Fibroblast of pulmonary artery (primary cell): ENCODE data around the gene ARSB.

ENCODE experiments used
- DNase-seq: peaks from one replicate; pipeline ENCODE4 v3.0.0-alpha.2; 2010; ENCODE audit warnings: low read depth
- H3K4me3 ChIP-seq: replicated peaks from 2 replicates; pipeline ENCODE4 v1.5.1; 2011; ENCODE audit warnings: low read depth, mild to moderate bottlenecking, control low read depth, low read length, moderate library complexity
- CTCF ChIP-seq: IDR thresholded peaks from 2 replicates; pipeline ENCODE4 v1.5.1; 2011; ENCODE audit warnings: mild to moderate bottlenecking, control low read depth, low read length, inconsistent platforms; ENCODE audit errors: missing control alignments

ARSB gene

GRCh38 chr5:78997090-78997489 is 12.0 kb upstream of the ARSB start:
- TF ChIP-seq CTCF: no peak
- H3K4me3 ChIP-seq: no peak overlapping the region
- DNase-seq: no peak

GRCh38 chr5:78995521-78996007 is 10.5 kb upstream of the ARSB start:
- TF ChIP-seq CTCF: no peak
- no peak overlapping the region for H3K4me3 ChIP-seq
- no peak for DNase-seq

GRCh38 chr5:78993165-78993564 is 8.1 kb upstream of the ARSB start:
- no peak overlapping the region for H3K4me3 ChIP-seq
- no peak for DNase-seq
- no peak for TF ChIP-seq CTCF

GRCh38 chr5:78992146-78992545 is 7.0 kb upstream of the ARSB start:
- no peak for TF ChIP-seq CTCF
- DNase-seq: no peak
- H3K4me3 ChIP-seq: no peak overlapping the region

- no peak for DNase-seq
- no peak overlapping the region for H3K4me3 ChIP-seq
- no peak for TF ChIP-seq CTCF
These were observed 4.0 kb upstream of the ARSB start for GRCh38 chr5:78989080-78989479.

GRCh38 chr5:78985725-78986223 is 664 bp upstream of the ARSB start:
- TF ChIP-seq CTCF: no peak
- peak overlapping the region; percentile 69 for H3K4me3 ChIP-seq
- DNase-seq: peak; percentile 44

GRCh38 chr5:78984439-78985115 is 533 bp downstream of the ARSB start:
- H3K4me3 ChIP-seq: peak overlapping the region; percentile 69
- DNase-seq: peak; percentile 81
- TF ChIP-seq CTCF: peak; percentile 33
